NCI-H1694 (cell line): Measurements from ENCODE around the gene SEMG1.

Experiments used
- DNase-seq: peaks from one replicate; lab custom pipeline; 2025; lab: John Stamatoyannopoulos, UW

SEMG1 gene

DNA sequence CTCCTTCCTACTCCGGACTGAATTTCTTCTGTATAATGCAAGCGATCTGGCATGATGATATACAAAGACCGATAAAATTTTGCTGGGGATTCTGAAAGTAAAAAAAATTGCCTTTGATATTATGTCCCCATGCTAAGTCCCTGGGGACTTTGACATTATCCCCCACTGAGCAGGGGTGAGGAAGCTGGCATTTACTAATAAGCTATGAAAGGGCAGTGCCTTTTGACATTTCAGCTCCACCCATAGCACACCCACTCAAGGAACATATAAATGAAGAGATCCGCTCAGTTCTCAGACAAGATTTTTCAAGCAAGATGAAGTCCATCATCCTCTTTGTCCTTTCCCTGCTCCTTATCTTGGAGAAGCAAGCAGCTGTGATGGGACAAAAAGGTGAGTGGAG is 14.2 kb downstream of the SEMG1 start, which contains the start of gene SEMG2:
SEMG2 (plus strand) TSS at position 298 of the 400 bp plus-strand sequence; CDS start at position 315, 17 bp downstream.
- no peak for DNase-seq

DNA sequence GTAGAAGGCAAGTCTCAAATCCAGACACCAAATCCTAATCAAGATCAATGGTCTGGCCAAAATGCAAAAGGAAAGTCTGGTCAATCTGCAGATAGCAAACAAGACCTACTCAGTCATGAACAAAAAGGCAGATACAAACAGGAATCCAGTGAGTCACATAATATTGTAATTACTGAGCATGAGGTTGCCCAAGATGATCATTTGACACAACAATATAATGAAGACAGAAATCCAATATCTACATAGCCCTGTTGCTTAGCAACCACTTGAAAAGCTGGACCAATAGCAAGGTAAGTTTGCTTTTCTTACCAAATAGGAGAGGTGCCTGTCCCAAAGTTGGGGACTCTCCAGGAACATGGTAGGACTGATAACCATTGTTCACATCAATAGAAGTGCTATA is 16.3 kb downstream of the SEMG1 start:
- DNase-seq = no peak

DNA sequence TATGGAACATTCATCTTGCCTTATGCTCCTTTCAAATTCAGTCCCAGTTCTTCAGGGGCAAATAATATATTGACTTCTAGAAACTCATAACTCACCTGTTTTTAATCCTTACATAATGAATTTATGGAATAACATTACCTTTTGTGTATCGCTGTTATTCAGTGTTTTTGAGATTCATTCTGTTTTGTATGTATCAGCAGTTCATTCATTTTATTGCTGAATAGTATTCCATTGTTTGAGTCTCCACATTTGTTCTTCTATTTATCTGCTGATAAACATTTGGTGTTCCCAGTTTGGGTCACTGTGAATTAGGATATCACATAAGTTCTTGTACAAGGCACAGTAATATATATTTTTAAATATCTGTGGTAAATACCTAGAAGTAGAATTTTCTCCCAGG is 19.5 kb downstream of the SEMG1 start:
- no peak for DNase-seq

DNA sequence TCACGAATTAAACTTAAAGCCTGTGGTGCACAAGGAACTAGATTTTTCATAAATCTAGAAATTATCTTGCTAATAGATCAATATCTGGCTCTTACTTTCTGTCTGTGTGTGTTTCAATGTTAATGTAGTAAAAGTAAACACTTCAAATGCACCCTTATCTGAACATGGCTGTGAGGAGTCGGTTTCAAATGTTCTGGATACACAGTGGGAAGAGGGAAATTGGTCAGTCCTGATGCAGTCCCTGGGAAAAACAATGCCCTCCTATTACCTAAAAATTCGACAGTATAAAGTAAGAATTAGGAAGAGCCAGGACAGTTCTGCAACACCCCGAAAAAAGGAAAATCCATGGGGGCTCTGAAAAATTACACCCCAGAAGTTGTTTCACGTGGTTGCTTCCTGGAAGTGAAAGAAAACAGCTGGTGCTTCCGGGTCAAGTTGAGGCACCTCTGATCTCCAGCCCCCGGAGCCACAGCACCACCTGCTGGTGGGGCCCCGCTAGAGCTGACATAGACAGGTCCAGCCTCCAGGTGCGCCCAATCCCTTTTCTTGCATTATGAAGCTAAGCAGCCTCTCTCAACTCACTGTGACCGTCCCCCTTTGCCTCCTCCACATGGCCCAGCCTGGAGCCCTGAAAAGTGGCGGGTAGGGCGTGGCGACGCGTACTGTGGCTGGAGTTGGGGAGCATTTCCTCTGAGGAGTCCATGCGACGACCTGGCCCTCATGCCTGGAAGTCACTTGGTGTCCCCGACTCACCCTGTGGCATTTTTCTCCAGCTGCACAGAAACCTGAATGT is 22.6 kb downstream of the SEMG1 start:
- no peak for DNase-seq

DNA sequence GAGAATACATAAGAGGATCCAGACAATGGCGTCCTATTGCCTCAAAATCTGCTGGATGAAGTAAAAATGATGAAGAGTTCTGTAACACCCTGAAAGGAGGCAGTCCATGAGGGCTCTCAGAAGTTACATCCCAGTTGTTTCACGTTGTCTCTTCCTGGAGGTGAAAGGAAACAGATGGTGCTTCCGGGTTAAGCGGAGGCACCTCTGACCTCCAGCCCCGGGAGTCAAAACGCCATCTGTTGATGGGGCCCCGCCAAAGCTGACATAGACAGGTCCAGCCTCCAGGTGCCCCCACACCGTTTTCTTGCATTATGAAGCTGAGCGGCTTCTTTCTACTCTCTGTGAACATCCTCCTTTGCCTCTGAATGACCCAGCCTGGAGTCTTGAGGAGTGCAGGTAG is 23.8 kb downstream of the SEMG1 start:
- no peak for DNase-seq

DNA sequence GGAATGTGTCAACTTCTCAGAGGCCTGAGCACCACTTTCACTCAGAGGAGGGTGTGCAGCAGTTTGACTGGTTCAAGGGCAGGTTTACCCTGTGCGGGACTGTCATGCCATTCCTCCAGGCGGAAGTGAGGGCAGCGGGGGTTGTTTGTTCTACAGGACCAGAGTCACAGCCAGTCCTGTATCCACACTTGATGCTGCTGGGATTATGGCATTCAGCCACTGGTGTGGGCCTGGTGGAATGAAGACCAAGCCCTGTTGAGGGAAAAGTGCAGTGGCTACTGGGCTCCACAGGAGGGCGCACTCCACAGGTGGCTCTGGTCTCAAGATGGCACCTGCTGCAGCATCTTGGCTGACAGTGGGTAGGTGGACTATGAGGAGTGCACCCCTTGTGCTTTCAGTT is 29.2 kb downstream of the SEMG1 start:
- DNase-seq = no peak

DNA sequence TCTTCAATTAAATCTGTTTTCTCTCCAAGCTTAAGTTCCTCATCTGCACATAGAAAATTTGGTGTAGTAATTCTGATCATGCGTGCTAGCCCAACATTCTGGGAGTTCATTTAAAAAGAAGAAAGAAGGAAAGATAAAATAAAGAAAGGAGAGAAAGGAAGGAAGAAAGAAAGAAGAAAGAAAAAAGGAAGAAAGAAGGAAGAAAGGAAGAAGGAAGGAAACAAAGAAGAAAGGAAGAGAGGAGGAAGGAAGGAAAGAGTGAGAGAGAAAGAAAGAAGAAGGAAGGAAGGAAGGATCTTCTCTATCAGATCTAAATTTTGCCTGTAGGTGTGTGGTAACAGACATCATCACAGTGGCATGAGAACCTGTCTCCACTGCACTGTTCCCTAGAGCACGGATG is 31.3 kb downstream of the SEMG1 start:
- no peak for DNase-seq

DNA sequence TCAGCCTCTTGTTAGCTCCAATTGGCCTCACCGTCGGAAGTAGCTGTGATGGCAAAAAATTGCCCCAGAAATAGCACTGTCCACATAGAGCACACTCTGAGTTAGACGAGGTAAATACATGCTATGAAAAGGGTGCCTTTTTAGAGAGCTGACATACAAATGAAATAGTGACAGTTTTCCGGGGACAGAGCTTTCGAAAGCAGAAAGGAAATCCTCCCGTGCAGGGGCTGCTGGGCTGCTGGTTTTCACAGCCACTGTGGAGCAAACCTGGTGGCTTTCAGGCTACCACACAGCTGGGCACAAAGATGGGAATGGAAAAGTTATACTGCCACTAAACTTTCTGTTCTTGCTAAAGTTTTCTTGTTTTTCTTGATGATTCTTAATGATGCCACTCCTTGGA is 39.3 kb downstream of the SEMG1 start:
- no peak for DNase-seq

DNA sequence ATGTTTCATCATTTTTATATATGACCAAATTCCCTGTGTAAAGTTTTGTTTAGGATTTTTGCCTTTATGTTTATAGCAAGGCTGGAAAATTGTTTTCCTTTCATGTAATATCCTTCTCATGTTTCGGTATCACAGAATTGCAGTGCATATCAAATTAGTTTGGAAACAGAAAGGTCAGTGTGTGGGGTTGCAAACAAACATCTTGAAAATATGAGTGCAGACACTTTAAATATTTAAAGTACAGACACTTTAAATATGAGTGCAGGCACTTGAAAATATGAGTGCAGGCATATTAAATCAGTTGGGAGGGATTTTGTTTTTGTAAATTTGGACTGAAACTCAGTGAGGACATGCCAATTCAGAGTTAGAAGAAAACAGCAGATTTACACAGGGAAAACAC is 41.0 kb downstream of the SEMG1 start:
- no peak for DNase-seq

DNA sequence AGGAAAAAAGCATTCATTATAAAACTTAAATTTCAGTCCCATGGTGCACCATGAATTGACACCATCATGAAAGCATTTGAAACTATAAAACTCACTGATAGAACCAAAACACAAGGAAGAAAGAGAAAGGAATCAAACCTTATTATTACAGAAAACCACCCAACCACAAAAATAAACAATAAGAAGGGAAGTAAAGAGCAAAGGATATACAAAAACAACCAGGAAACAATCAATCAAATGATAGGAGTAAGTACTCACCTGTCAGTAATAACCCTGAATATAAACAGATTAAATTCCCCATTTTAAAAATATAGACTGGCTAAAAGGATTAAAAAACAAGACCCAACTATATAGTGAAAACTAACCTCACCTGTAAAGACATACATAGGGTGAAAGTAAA is 41.8 kb downstream of the SEMG1 start:
- DNase-seq = no peak

DNA sequence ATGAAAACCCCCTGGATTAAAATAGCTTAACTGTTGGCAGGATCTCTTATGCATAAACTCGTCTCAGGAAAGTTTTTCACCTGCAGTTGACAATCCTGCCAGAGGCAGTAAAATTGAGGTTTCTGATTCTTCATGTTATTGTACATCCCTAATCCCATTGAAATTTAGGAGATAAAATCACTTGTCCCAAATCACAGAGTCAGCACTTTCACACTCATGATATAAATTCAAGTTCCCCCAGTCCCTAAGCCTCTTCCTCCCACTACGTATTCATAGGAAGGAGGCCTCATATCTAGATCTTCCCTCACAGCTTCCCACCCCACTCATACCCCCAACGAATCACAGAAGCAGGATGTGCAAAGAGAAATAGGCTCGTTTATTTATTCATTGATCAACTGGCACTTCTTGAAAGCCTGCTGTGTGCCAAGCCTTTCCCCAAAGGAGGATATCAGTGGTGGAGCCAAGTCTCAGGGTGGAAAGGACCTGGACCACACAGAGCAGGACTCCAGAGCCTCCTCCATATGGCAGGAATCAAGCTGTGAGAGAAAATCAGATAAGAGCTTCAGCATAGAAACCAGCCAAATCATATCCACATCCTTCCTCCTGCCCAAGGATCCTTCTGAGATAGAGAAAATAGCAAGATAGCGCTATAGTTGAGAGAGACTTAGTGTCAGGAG is 45.2 kb downstream of the SEMG1 start:
- no peak for DNase-seq

DNA sequence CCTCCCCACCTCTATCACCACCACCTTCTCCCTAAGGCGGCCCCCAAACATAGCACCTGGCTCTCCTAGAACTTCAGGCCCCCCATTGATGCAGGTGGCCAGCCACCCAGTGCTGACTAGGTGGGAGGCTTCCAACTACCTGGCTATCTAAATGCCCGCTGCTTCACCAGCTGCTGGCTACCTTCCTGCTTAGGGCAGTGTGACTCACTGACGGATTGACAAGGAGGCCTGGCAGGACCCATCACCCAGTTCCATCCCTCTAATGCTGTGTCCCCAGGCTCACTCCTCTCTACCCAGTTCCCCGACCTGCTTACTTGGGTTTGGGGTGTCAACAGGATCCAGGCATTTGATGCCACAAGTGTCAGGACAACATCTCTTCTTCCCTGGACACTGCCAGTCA is 46.4 kb downstream of the SEMG1 start:
- no peak for DNase-seq

DNA sequence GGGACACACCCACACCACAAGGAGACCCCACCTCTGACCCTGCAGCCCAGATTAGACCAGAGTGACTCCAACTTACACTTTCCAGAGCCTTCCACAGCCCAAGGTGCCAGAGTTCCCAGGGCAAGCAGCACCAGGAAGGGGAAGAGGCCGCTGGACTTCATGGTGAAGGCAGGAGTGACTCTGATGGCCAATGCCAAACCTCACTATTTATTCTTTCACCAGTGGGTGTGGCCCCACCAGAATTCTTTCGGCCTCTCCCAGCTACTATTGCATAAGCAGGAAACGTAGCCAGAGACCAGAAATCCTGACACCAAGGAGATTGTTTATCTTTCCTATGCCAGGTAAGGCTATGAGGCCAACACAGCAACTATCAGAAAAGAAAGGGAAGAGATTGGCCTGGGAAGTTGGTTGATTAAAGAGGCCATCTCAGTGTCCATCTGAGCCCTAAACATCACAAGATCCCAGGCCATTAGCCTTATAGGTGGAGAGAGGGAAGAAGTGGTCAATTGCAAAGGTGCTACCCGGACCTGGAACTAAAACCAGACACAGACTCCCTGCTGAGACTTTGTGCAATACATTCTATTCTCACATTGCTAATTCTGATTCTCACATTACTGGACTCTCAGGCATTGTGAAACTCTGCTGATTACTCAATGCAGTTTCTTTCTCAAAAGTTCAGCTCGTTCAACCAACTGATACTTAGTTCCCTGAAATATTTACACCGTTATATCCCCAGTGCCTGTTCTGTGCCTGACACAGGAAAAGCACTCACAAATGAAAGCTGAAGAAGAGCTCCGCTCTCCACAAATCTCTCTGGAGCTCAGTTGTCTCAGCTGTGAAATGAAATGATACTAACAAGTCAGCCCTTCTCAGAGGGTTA is 47.8 kb downstream of the SEMG1 start, which contains the start of gene SLPI:
SLPI (minus strand) TSS at position 182 of the 880 bp plus-strand sequence; CDS start at position 161, 21 bp downstream.
- DNase-seq = no peak

DNA sequence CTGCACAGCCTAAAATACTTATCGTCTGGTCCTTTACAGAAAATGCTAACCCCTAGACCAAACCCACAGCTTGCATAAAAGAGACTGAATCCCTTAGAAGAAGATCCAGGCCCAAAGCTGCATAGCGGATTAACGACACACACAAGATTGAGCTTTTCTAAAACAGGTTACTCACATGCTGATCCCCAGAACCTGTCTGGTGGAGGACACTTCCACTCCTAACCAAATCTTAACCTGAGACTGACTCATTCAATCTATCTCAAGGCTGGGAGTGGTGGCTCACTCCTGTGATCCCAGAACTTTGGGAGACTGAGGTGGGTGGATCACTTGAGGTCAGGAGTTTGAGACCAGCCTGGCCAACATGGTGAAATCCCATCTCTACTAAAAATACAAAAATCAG is 50.3 kb downstream of the SEMG1 start:
- DNase-seq = no peak

DNA sequence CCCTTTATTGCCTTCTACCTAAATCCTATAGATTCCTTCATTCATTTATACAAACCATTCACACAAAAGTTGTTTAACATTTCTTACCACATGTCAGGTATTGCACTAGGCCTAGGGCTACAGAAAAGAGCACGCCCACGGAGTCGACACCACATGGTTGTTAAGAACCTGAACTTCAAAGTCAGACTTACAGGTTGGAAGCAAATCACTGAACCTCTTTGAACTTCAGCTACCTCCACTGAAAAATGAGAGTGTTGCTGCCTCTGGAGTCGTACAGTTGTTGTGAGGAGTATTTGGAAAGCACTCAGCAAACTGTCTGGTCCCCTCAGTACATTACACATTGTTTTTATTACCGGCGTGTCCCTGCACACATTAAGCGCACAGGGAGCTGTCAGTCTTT is 50.9 kb downstream of the SEMG1 start:
- no peak for DNase-seq

DNA sequence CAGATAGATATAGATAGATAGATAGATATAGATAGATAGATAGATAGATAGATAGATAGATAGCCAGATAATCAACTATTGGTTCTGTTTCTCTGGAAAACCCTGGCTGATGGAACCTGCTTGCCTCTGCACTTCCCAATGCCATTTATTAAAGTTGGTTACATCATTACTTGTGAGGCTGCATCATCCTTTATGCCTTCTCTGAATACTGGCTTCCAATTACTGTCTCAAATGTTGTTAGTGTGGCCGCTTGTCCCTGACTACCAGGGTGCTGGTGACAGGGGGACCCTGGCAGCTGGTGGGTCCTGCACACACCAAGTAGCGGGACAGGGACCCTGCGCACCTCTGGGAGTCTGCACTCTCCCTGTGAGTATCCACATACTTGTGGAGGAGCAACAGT is 51.4 kb downstream of the SEMG1 start:
- no peak for DNase-seq

DNA sequence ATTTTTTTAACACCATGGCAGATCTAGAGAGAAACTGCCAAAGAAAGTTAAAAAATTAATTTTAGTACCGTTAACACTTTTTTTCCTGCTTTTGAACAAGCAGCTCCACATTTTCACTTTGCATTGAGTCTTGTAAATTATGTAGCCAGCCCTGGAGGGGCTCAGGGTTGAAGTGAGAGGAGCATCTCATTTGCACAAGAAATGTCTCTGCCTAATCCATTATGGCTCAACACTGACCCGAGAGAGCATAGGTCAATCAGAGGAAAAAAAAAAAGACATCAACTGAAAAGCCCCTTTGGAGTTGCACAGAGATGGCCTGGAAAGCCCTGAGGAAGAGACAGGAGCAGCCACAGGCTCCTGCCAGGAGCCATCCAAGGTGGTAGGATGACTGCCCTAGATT is 51.8 kb downstream of the SEMG1 start:
- no peak for DNase-seq
